ENCODE data around the gene NANOS2. TPM values are rescaled to one million over a fixed set of nuclear protein-coding genes. Genes with fewer than 3 reads are reported as not detected.

The NANOS2 gene
- total and polyA plus RNA-seq, 10 donors = not detected

- intact Hi-C loops (cut with DNase I; ENCODE audit: low total_unique reads) = no loop called here
- Histone ChIP-seq H3K9me3 (no peaks in the 10 kb centered on the region), H3K36me3 (peaks cover 0 to 42% (median 7%) of the 10 kb centered on the region in 6 donors), H3K4me3 (no peak overlapping the region), H3K27me3 (replicated peaks in 1 of 7) (no peaks in the 10 kb centered on the region), H3K27ac (no peak overlapping the region), H3K4me1 (peaks cover 10 to 34% (median 23%) of the 10 kb centered on the region in 6 donors)
- 75 to 78% (median 76%) methylated on average over 6 of the region's 6 CpGs for WGBS, 5 donors
- TF ChIP-seq CTCF (IDR thresholded peaks at IDR 0.05 in 8 of 11, conservative IDR thresholded peaks at IDR 0.05 in 3 of 11) (no peak), POLR2AphosphoS5 (IDR thresholded peaks at IDR 0.05) (no peak), POLR2A (IDR thresholded peaks at IDR 0.05) (no peak)
- no peak for DNase-seq
These were observed 25.2 kb downstream of the NANOS2 start for GRCh38 chr19:45889210-45889885.

- Histone ChIP-seq H3K9me3 (no peaks in the 10 kb centered on the region), H3K4me1 (peaks cover 25 to 48% (median 42%) of the 10 kb centered on the region in 6 donors), H3K27me3 (replicated peaks in 1 of 7) (no peaks in the 10 kb centered on the region), H3K27ac (peak overlapping the region; percentile 79 to 95 (median 92)), H3K4me3 (peak overlapping the region in 6 of 8 donors; percentile 73 to 93 (median 76)), H3K36me3 (peaks cover 0 to 44% (median 12%) of the 10 kb centered on the region in 6 donors)
- intact Hi-C loops (cut with DNase I; ENCODE audit: low total_unique reads) = no loop called here
- 55 to 64% (median 62%) methylated on average over 10 of the region's 10 CpGs for WGBS, 5 donors
- no peak for DNase-seq
- TF ChIP-seq POLR2AphosphoS5 (IDR thresholded peaks at IDR 0.05) (no peak), CTCF (IDR thresholded peaks at IDR 0.05 in 8 of 11, conservative IDR thresholded peaks at IDR 0.05 in 3 of 11) (no peak), POLR2A (IDR thresholded peaks at IDR 0.05) (no peak)
These were observed 27.3 kb downstream of the NANOS2 start for GRCh38 chr19:45887200-45887710.

- TF ChIP-seq POLR2A (IDR thresholded peaks at IDR 0.05) = peak; percentile 10 to 48 (median 44)
- TF ChIP-seq CTCF (IDR thresholded peaks at IDR 0.05 in 8 of 11, conservative IDR thresholded peaks at IDR 0.05 in 3 of 11) = no peak
- peak; percentile 75 to 92 (median 89) for TF ChIP-seq POLR2AphosphoS5 (IDR thresholded peaks at IDR 0.05)
- Histone ChIP-seq H3K27ac (peak overlapping the region; percentile 79 to 95 (median 92)), H3K4me3 (peak overlapping the region; percentile 73 to 93 (median 77)), H3K27me3 (replicated peaks in 1 of 7) (no peaks in the 10 kb centered on the region), H3K36me3 (peaks cover 0 to 38% (median 12%) of the 10 kb centered on the region in 6 donors), H3K4me1 (peaks cover 25 to 52% (median 43%) of the 10 kb centered on the region in 6 donors), H3K9me3 (no peaks in the 10 kb centered on the region)
- DNase-seq = peak; percentile 95
- 1 to 2% (median 2%) methylated on average over 21 to 32 of the region's 32 CpGs for WGBS, 5 donors
- intact Hi-C loops (cut with DNase I; ENCODE audit: low total_unique reads) = no loop called here
These were observed 28.0 kb downstream of the NANOS2 start for GRCh38 chr19:45886427-45887199.

Data from spleen (tissue), 11 donors.